Coronary artery (tissue), 2 donors: ENCODE results near the gene APRT.
"Not testable (repeated sequence)": the region's sequence is repeated elsewhere in the genome, so short reads cannot be mapped to it uniquely, and the experiment has no call there.

ENCODE experiments used
- DNase-seq: peaks from one replicate; pipeline ENCODE4 v3.0.0-alpha.2; 2017; ENCODE audit warnings: low spot score
- H3K27ac ChIP-seq, 2 donors: fragments of 200-600 bp; sonication (generic); one replicate each; pipeline ENCODE4 v1.5.1; 2016 to 2019
- H3K4me3 ChIP-seq: fragments of 200-600 bp; sonication (generic); 2 replicates; pipeline ENCODE4 v1.5.1; 2016; ENCODE audit warnings: mild to moderate bottlenecking, moderate library complexity
- CTCF ChIP-seq: fragments of 200-600 bp; sonication (generic); IDR thresholded peaks from one replicate; pipeline ENCODE4 v1.5.1; 2019; ENCODE audit warnings: antibody characterized with exemption

The APRT gene

GRCh38 chr16:88775825-88776224, 35.9 kb downstream of the APRT start:
- Histone ChIP-seq H3K4me3 (no peak overlapping the region), H3K27ac (no peak overlapping the region)
- DNase-seq = no peak
- no peak for TF ChIP-seq CTCF

- H3K4me3 ChIP-seq = no peak overlapping the region
- no peak for TF ChIP-seq CTCF
- no peak for DNase-seq
- H3K27ac ChIP-seq = peak overlapping the region in 1 of 2 donors; percentile 22
These were observed 37.0 kb downstream of the APRT start for GRCh38 chr16:88774544-88775393.

- no peak for TF ChIP-seq CTCF
- DNase-seq = no peak
- Histone ChIP-seq H3K27ac (peak overlapping the region in 1 of 2 donors; percentile 76), H3K4me3 (no peak overlapping the region)
These were observed 37.9 kb downstream of the APRT start for GRCh38 chr16:88773812-88774291.

- TF ChIP-seq CTCF = no peak
These were observed 38.6 kb downstream of the APRT start for GRCh38 chr16:88772871-88773811.

GRCh38 chr16:88771781-88772180, 39.9 kb downstream of the APRT start:
- H3K27ac ChIP-seq, H3K4me3 ChIP-seq, DNase-seq: not testable (repeated sequence)

More at GRCh38 chr16:88772871-88773811, 38.6 kb downstream of the APRT start:
- no peak for DNase-seq
- H3K27ac ChIP-seq = peak overlapping the region in 1 of 2 donors; percentile 76
- no peak overlapping the region for H3K4me3 ChIP-seq

- DNase-seq = no peak
- TF ChIP-seq CTCF = no peak
- Histone ChIP-seq H3K27ac (no peak overlapping the region), H3K4me3 (no peak overlapping the region)
These were observed 40.4 kb downstream of the APRT start for GRCh38 chr16:88771294-88771772.
